KMS-11 (cell line): ENCODE measurements around the gene STK4.

Experiments used
- H2AFZ ChIP-seq: fragments of 200-600 bp; sonication (generic); 2 replicates; pipeline ENCODE4 v1.6.1; 2016; ENCODE audit warnings: antibody characterized with exemption, mixed run types, low read depth
- H3K27ac ChIP-seq: fragments of 200-600 bp; sonication (generic); 2 replicates; pipeline ENCODE4 v1.6.1; 2016; ENCODE audit warnings: mild to moderate bottlenecking, mixed run types
- H3K27me3 ChIP-seq: fragments of 200-600 bp; sonication (generic); 2 replicates; pipeline ENCODE4 v1.6.1; 2017; ENCODE audit warnings: mild to moderate bottlenecking, low read depth, mixed run types, moderate library complexity; ENCODE audit not compliant: insufficient read depth
- H3K36me3 ChIP-seq: fragments of 200-600 bp; sonication (generic); 2 replicates; pipeline ENCODE4 v1.6.1; 2017; ENCODE audit warnings: mild to moderate bottlenecking, mixed run types; ENCODE audit not compliant: insufficient read depth
- H3K4me1 ChIP-seq: fragments of 200-600 bp; sonication (generic); 2 replicates; pipeline ENCODE4 v1.6.1; 2016; ENCODE audit warnings: mild to moderate bottlenecking, low read depth, mixed run types; ENCODE audit not compliant: poor library complexity, severe bottlenecking
- H3K4me2 ChIP-seq: fragments of 200-600 bp; sonication (generic); 2 replicates; pipeline ENCODE4 v1.7.0; 2016; ENCODE audit warnings: mild to moderate bottlenecking, mixed run types
- H3K4me3 ChIP-seq: fragments of 200-600 bp; sonication (generic); IDR thresholded peaks from 2 replicates; pipeline ENCODE4 v1.6.1; 2017; ENCODE audit warnings: low read depth, low read length, mixed read lengths; ENCODE audit not compliant: insufficient read depth
- H3K79me2 ChIP-seq: fragments of 200-600 bp; sonication (generic); 2 replicates; pipeline ENCODE4 v1.6.1; 2016; ENCODE audit warnings: low read depth, mixed run types; ENCODE audit not compliant: insufficient read depth
- H3K9ac ChIP-seq: fragments of 200-600 bp; sonication (generic); 2 replicates; pipeline ENCODE4 v1.6.1; 2016; ENCODE audit warnings: mild to moderate bottlenecking, mixed run types
- H4K20me1 ChIP-seq: fragments of 200-600 bp; sonication (generic); 2 replicates; pipeline ENCODE4 v1.6.1; 2016; ENCODE audit warnings: mild to moderate bottlenecking, mixed run types; ENCODE audit not compliant: insufficient read depth
- CTCF ChIP-seq: fragments of 200-600 bp; sonication (generic); conservative IDR thresholded peaks from 2 replicates; pipeline ENCODE4 v1.6.1; 2017; ENCODE audit warnings: low read depth, mild to moderate bottlenecking, antibody characterized with exemption, low read length, moderate library complexity, mixed read lengths

The STK4 gene

GRCh38 chr20:44945261-44945660 is 21.1 kb upstream of the STK4 start:
- Histone ChIP-seq H3K79me2 (no peaks in the 10 kb centered on the region), H3K36me3 (no peaks in the 10 kb centered on the region; the same call in 1 of the 2 replicates), H3K4me1 (no peaks in the 10 kb centered on the region), H3K9ac (no peak overlapping the region), H3K27me3 (no peaks in the 10 kb centered on the region), H2AFZ (no peak overlapping the region), H3K4me3 (no peak overlapping the region), H3K27ac (no peak overlapping the region), H4K20me1 (no peaks in the 10 kb centered on the region), H3K4me2 (no peak overlapping the region)
- no peak for TF ChIP-seq CTCF

GRCh38 chr20:44946271-44946852 is 19.9 kb upstream of the STK4 start:
- no peak overlapping the region for H3K27ac ChIP-seq
- no peak overlapping the region for H2AFZ ChIP-seq
- H3K9ac ChIP-seq = no peak overlapping the region
- H3K4me3 ChIP-seq = no peak overlapping the region
- no peaks in the 10 kb centered on the region for H3K79me2 ChIP-seq
- H3K27me3 ChIP-seq = no peaks in the 10 kb centered on the region
- no peak for TF ChIP-seq CTCF
- H3K4me2 ChIP-seq = no peak overlapping the region
- H3K36me3 ChIP-seq = peaks cover 4% of the 10 kb centered on the region; the same call in 1 of the 2 replicates
- H3K4me1 ChIP-seq = no peaks in the 10 kb centered on the region
- no peaks in the 10 kb centered on the region for H4K20me1 ChIP-seq

- TF ChIP-seq CTCF = no peak
- H3K4me1 ChIP-seq = no peaks in the 10 kb centered on the region
- H3K27me3 ChIP-seq = no peaks in the 10 kb centered on the region
- H3K36me3 ChIP-seq = peaks cover 9% of the 10 kb centered on the region; the same call in 1 of the 2 replicates
- no peak overlapping the region for H3K4me2 ChIP-seq
- H3K27ac ChIP-seq = no peak overlapping the region
- H2AFZ ChIP-seq = no peak overlapping the region
- H4K20me1 ChIP-seq = no peaks in the 10 kb centered on the region
- no peaks in the 10 kb centered on the region; the same call in 1 of the 2 replicates for H3K79me2 ChIP-seq
- H3K9ac ChIP-seq = no peak overlapping the region
- no peak overlapping the region for H3K4me3 ChIP-seq
Measured at GRCh38 chr20:44948107-44948506, 18.2 kb upstream of the STK4 start.

- H4K20me1 ChIP-seq = no peaks in the 10 kb centered on the region
- no peak overlapping the region for H3K9ac ChIP-seq
- H3K79me2 ChIP-seq = no peaks in the 10 kb centered on the region; the same call in 1 of the 2 replicates
- no peaks in the 10 kb centered on the region for H3K27me3 ChIP-seq
- H3K27ac ChIP-seq = no peak overlapping the region
- no peaks in the 10 kb centered on the region for H3K4me1 ChIP-seq
- no peak overlapping the region for H3K4me2 ChIP-seq
- no peak overlapping the region for H2AFZ ChIP-seq
- no peak for TF ChIP-seq CTCF
- H3K36me3 ChIP-seq = peaks cover 9% of the 10 kb centered on the region; the same call in 1 of the 2 replicates
- H3K4me3 ChIP-seq = no peak overlapping the region
Measured at GRCh38 chr20:44948513-44948912, 17.8 kb upstream of the STK4 start.
